ENCODE results near the gene CLSTN2. TPM values are rescaled to one million over a fixed set of nuclear protein-coding genes. Genes with fewer than 3 reads are reported as not detected.

The CLSTN2 gene
- total RNA-seq, 1 experiment from 2014 or later: not detected

- H3F3A ChIP-seq (ENCODE audit: insufficient read depth, low read depth): no peaks in the 10 kb centered on the region
- no peaks in the 10 kb centered on the region for H3K36me3 ChIP-seq (ENCODE audit: low read depth)
- H3K4me3 ChIP-seq: no peak overlapping the region
- H3K27ac ChIP-seq: no peak overlapping the region
- H3K79me2 ChIP-seq (ENCODE audit: low read depth): no peaks in the 10 kb centered on the region
- H2AFZ ChIP-seq: no peak overlapping the region
- no peaks in the 10 kb centered on the region for H3K9me2 ChIP-seq (ENCODE audit: insufficient read depth)
- no peaks in the 10 kb centered on the region for H3K9me3 ChIP-seq (ENCODE audit: insufficient read depth, low read depth)
- intact Hi-C loops (cut with micrococcal nuclease; ENCODE audit: unreplicated experiment): no loop called here
- DNase-seq: no peak
- no peak overlapping the region for H3K4me2 ChIP-seq
- no peaks in the 10 kb centered on the region for H4K20me1 ChIP-seq (ENCODE audit: insufficient read depth)
- no peaks in the 10 kb centered on the region for H3K27me3 ChIP-seq (ENCODE audit: insufficient read depth, low read depth)
- no peak for TF ChIP-seq CTCF (conservative IDR thresholded peaks at IDR 0.05)
- TF ChIP-seq EZH2 (IDR thresholded peaks at IDR 0.05; ENCODE audit: low read depth): no peak
- H3K4me1 ChIP-seq (replicated peaks; ENCODE audit: insufficient read depth): no peaks in the 10 kb centered on the region
- CTCF ChIA-PET: no interaction called here
- POLR2A ChIA-PET (ENCODE audit: unreplicated experiment): no interaction called here
- BruUV-seq (replicated peaks): no TSS peak
Measured at GRCh38 chr3:139940622-139941021, 5.6 kb downstream of the CLSTN2 start.

DNA sequence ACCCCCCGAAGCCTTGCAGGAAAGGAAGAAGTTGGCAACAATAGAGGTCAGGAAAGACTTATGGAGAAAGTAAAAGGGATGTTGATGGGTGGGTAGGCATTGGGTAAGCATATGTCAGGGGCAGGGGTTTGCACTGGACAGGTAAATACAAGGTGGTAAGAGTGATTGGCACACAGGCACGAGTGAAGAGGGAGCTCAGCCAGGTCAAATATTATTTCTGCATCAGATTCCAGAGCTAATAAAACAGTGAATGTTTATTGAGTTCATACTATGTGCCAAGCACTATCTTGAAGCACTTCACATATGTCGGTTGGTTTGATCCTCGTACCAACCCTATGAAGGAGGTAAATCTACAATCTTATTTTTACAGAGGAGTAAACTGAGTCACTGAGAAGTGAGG is 6.6 kb downstream of the CLSTN2 start:
- no peaks in the 10 kb centered on the region for H3K9me2 ChIP-seq (ENCODE audit: insufficient read depth)
- no peaks in the 10 kb centered on the region for H3K9me3 ChIP-seq (ENCODE audit: insufficient read depth, low read depth)
- H3K4me1 ChIP-seq (replicated peaks; ENCODE audit: insufficient read depth): no peaks in the 10 kb centered on the region
- H3K27ac ChIP-seq: no peak overlapping the region
- H3K36me3 ChIP-seq (ENCODE audit: low read depth): no peaks in the 10 kb centered on the region
- no peak for DNase-seq
- no peak overlapping the region for H3K4me2 ChIP-seq
- intact Hi-C loops (cut with micrococcal nuclease; ENCODE audit: unreplicated experiment): no loop called here
- no peaks in the 10 kb centered on the region for H3K79me2 ChIP-seq (ENCODE audit: low read depth)
- no peaks in the 10 kb centered on the region for H3K27me3 ChIP-seq (ENCODE audit: insufficient read depth, low read depth)
- TF ChIP-seq EZH2 (IDR thresholded peaks at IDR 0.05; ENCODE audit: low read depth) (no peak), CTCF (conservative IDR thresholded peaks at IDR 0.05) (no peak)
- POLR2A ChIA-PET (ENCODE audit: unreplicated experiment): no interaction called here
- H3F3A ChIP-seq (ENCODE audit: insufficient read depth, low read depth): no peaks in the 10 kb centered on the region
- H3K4me3 ChIP-seq: no peak overlapping the region
- no TSS peak for BruUV-seq (replicated peaks)
- no peaks in the 10 kb centered on the region for H4K20me1 ChIP-seq (ENCODE audit: insufficient read depth)
- H2AFZ ChIP-seq: no peak overlapping the region
- CTCF ChIA-PET: no interaction called here

DNA sequence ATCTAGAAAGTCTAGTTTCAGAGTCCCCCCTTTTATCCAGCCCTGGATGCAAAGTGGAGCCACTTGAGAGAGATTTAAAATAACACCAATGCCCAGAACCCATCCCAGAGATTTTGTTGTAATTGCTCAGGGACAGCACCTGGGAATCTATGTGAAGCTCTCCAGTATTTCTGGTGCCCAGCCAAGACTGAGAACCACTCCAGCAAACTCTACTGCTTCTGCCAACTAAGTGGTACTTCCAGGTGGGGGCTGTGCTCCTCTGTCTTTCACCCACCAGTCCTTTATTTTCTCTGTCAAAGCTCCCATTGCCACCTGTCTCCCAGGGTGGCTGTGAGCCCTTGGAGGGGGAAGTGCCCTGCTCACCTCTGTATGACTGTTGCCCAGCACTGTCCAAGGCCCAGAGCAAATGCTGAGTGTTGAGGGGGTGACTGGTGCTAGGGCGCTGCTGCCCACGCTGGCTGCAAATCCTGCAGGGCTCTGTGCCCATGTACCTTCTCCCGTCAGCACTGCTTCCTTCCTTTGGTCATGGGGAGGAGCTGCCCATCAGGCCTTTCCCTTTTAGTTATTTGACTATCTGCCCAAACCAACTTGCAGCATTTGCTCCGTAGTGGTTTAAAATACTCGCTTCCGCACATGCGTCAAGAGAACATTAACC is 9.4 kb downstream of the CLSTN2 start:
- intact Hi-C loops (cut with micrococcal nuclease; ENCODE audit: unreplicated experiment): no loop called here
- H3K9me3 ChIP-seq (ENCODE audit: insufficient read depth, low read depth): no peaks in the 10 kb centered on the region
- no peaks in the 10 kb centered on the region for H3K27me3 ChIP-seq (ENCODE audit: insufficient read depth, low read depth)
- no peak overlapping the region for H3K4me3 ChIP-seq
- no peaks in the 10 kb centered on the region for H3F3A ChIP-seq (ENCODE audit: insufficient read depth, low read depth)
- TF ChIP-seq EZH2 (IDR thresholded peaks at IDR 0.05; ENCODE audit: low read depth) (no peak), CTCF (conservative IDR thresholded peaks at IDR 0.05) (no peak)
- H3K79me2 ChIP-seq (ENCODE audit: low read depth): no peaks in the 10 kb centered on the region
- no peaks in the 10 kb centered on the region for H3K36me3 ChIP-seq (ENCODE audit: low read depth)
- POLR2A ChIA-PET (ENCODE audit: unreplicated experiment): no interaction called here
- H3K4me2 ChIP-seq: no peak overlapping the region
- H3K4me1 ChIP-seq (replicated peaks; ENCODE audit: insufficient read depth): no peaks in the 10 kb centered on the region
- BruUV-seq (replicated peaks): no TSS peak
- H3K27ac ChIP-seq: no peak overlapping the region
- no peak overlapping the region for H2AFZ ChIP-seq
- no peak for DNase-seq
- H3K9me2 ChIP-seq (ENCODE audit: insufficient read depth): no peaks in the 10 kb centered on the region
- CTCF ChIA-PET: no interaction called here
- no peaks in the 10 kb centered on the region for H4K20me1 ChIP-seq (ENCODE audit: insufficient read depth)

Measured in PC-9 (cell line).